ENCODE results near the gene KIAA1217. TPM values are rescaled to one million over a fixed set of nuclear protein-coding genes. Genes with fewer than 3 reads are reported as not detected.

The KIAA1217 gene
- polyA plus RNA-seq, 1 of the 3 experiments (the other 2 are of a cell fraction): 7.2 TPM

- Histone ChIP-seq H3K4me2 (no peak overlapping the region), H2AFZ (ENCODE audit: low read depth) (no peak overlapping the region), H3K9me2 (no peaks in the 10 kb centered on the region), H3K79me2 (ENCODE audit: insufficient read depth) (no peaks in the 10 kb centered on the region), H3F3A (replicated peaks; ENCODE audit: insufficient read depth) (peaks cover 13% of the 10 kb centered on the region), H3K27me3 (ENCODE audit: insufficient read depth) (no peaks in the 10 kb centered on the region), H3K9me3 (no peaks in the 10 kb centered on the region), H3K4me1 (ENCODE audit: control insufficient read depth in 1 of 2, insufficient read depth in 2 of 2, low read depth in 1 of 2, low read length in 1 of 2) (peaks cover 9 to 46% of the 10 kb centered on the region in 2 experiments), H3K27ac (ENCODE audit: low read depth in 2 of 2, low read length in 1 of 2) (no peak overlapping the region), H3K9ac (no peak overlapping the region), H3K36me3 (replicated peaks in 1 of 2; ENCODE audit: control insufficient read depth in 1 of 2, insufficient read depth in 2 of 2, low read length in 1 of 2) (no peaks in the 10 kb centered on the region), H4K20me1 (ENCODE audit: insufficient read depth) (no peaks in the 10 kb centered on the region), H3K4me3 (ENCODE audit: low read depth in 2 of 2, low read length in 1 of 2) (no peak overlapping the region)
- DNase-seq: no peak
- TF ChIP-seq PBX3 (IDR thresholded peaks at IDR 0.05) (no peak), CHD2 (IDR thresholded peaks at IDR 0.05; ENCODE audit: low read length, partially characterized antibody) (no peak), REST (IDR thresholded peaks at IDR 0.05; ENCODE audit: low read depth, low read length) (no peak), NRF1 (IDR thresholded peaks at IDR 0.05; ENCODE audit: low read depth, low read length) (no peak), ELF1 (IDR thresholded peaks at IDR 0.05) (no peak), TCF12 (IDR thresholded peaks at IDR 0.05) (no peak), EZH2phosphoT487 (IDR thresholded peaks at IDR 0.05; ENCODE audit: borderline replicate concordance, low read depth) (no peak), FOXM1 (IDR thresholded peaks at IDR 0.05; ENCODE audit: low read depth) (no peak), RAD21 (IDR thresholded peaks at IDR 0.05; ENCODE audit: low read length) (no peak), MEF2A (IDR thresholded peaks at IDR 0.05; ENCODE audit: borderline replicate concordance, low read depth) (no peak)
- 90% methylated on average over 6 of the region's 6 CpGs for WGBS (ENCODE audit: low lambda C conversion rate)
- POLR2A ChIA-PET: no interaction called here
- CTCF ChIA-PET: interaction anchor here (0.9 to 1.5 kb wide), 2 partner anchors 166 to 359 kb away, joined by 3 to 5 read pairs; no protein-coding TSS in a partner anchor
Observed at GRCh38 chr10:24353319-24353718, 144.4 kb downstream of the KIAA1217 start.

- CTCF ChIA-PET: interaction anchor here (1.7 kb wide), 1 partner anchor 42 kb away, joined by 4 read pairs; no protein-coding TSS in a partner anchor
Observed at GRCh38 chr10:24355056-24355688, 146.2 kb downstream of the KIAA1217 start.

More at GRCh38 chr10:24355056-24355688, 146.2 kb downstream of the KIAA1217 start:
- POLR2A ChIA-PET: no interaction called here
- TF ChIP-seq SMC3 (IDR thresholded peaks at IDR 0.05; ENCODE audit: low read depth, low read length) (no peak), PBX3 (IDR thresholded peaks at IDR 0.05) (no peak), FOSL2 (IDR thresholded peaks at IDR 0.05; ENCODE audit: borderline replicate concordance, low read depth) (no peak), TCF12 (IDR thresholded peaks at IDR 0.05) (no peak), RAD21 (IDR thresholded peaks at IDR 0.05; ENCODE audit: low read length) (no peak), TAF1 (IDR thresholded peaks at IDR 0.05; ENCODE audit: borderline replicate concordance, low read depth, low read length) (no peak)
- H3K4me3 ChIP-seq (ENCODE audit: low read depth in 2 of 2, low read length in 1 of 2): no peak overlapping the region
- no peaks in the 10 kb centered on the region for H3K36me3 ChIP-seq (replicated peaks in 1 of 2; ENCODE audit: control insufficient read depth in 1 of 2, insufficient read depth in 2 of 2, low read length in 1 of 2)
- no peaks in the 10 kb centered on the region for H4K20me1 ChIP-seq (ENCODE audit: insufficient read depth)
- no peaks in the 10 kb centered on the region for H3K9me2 ChIP-seq
- no peak overlapping the region for H3K4me2 ChIP-seq
- no peaks in the 10 kb centered on the region for H3K27me3 ChIP-seq (ENCODE audit: insufficient read depth)
- DNase-seq: no peak
- H3K4me1 ChIP-seq (ENCODE audit: control insufficient read depth in 1 of 2, insufficient read depth in 2 of 2, low read depth in 1 of 2, low read length in 1 of 2): peaks cover 2 to 28% of the 10 kb centered on the region in 2 experiments; a peak in 3 of 4 replicates
- no peaks in the 10 kb centered on the region for H3K9me3 ChIP-seq
- 55% methylated on average over 2 of the region's 2 CpGs for WGBS (ENCODE audit: low lambda C conversion rate)
- no peak overlapping the region for H3K27ac ChIP-seq (ENCODE audit: low read depth in 2 of 2, low read length in 1 of 2)
- H2AFZ ChIP-seq (ENCODE audit: low read depth): no peak overlapping the region
- H3F3A ChIP-seq (replicated peaks; ENCODE audit: insufficient read depth): peaks cover 6% of the 10 kb centered on the region
- no peaks in the 10 kb centered on the region for H3K79me2 ChIP-seq (ENCODE audit: insufficient read depth)
- H3K9ac ChIP-seq: no peak overlapping the region
